Activated CD4-positive, alpha-beta memory T cell treated with anti-CD3 and anti-CD28 coated beads, Interleukin-2, amount 10 ng/mL, durations not matched to agents 7 days and 5 days (primary cell): ENCODE data around the gene CCNH. TPM values are rescaled to one million over a fixed set of nuclear protein-coding genes. Genes with fewer than 3 reads are reported as not detected.

ENCODE experiments used
- CTCF ChIA-PET: fragments of 350-600 bp; sonication (Branson Sonifier 250); formaldehyde crosslinking; loops from one replicate; lab custom pipeline; 2021; ENCODE audit warnings: antibody characterized with exemption, inconsistent platforms; lab: Charles Lee
- POLR2A ChIA-PET: fragments of 350-600 bp; sonication (Branson Sonifier 250); formaldehyde crosslinking; loops from one replicate; lab custom pipeline; 2021; ENCODE audit warnings: antibody characterized with exemption; lab: Charles Lee
- DNase-seq: peaks from one replicate; pipeline ENCODE4 v3.0.0-alpha.2; 2020
- H3K27ac Mint-ChIP-seq: one replicate; pipeline ENCODE4 v1.8.0; 2021; ENCODE audit warnings: mild to moderate bottlenecking, mixed read lengths
- H3K27me3 Mint-ChIP-seq: one replicate; pipeline ENCODE4 v1.8.0; 2021; ENCODE audit warnings: mixed read lengths
- H3K36me3 Mint-ChIP-seq: one replicate; pipeline ENCODE4 v1.8.0; 2021; ENCODE audit warnings: low read depth, mixed read lengths
- H3K4me1 Mint-ChIP-seq: one replicate; pipeline ENCODE4 v1.8.0; 2021; ENCODE audit warnings: mixed read lengths
- H3K4me3 Mint-ChIP-seq: one replicate; pipeline ENCODE4 v1.8.0; 2021; ENCODE audit warnings: mild to moderate bottlenecking, mixed read lengths
- H3K9me3 Mint-ChIP-seq: one replicate; pipeline ENCODE4 v1.8.0; 2021; ENCODE audit warnings: mixed read lengths
- total RNA-seq, 2 experiments: library from RNA; stranded (reverse); gene quantifications; one replicate each; pipeline ENCODE4 v1.2.3, GENCODE V29; 2021

Gene CCNH
- total RNA-seq, 2 experiments from 2014 or later, result 55.7 to 60.4 TPM

GRCh38 chr5:87400305-87400899 is 12.3 kb downstream of the CCNH start:
- peaks cover 28% of the 10 kb centered on the region for H3K4me1 Mint-ChIP-seq
- H3K27ac Mint-ChIP-seq, result no peak overlapping the region
- no peak for DNase-seq
- H3K9me3 Mint-ChIP-seq, result no peaks in the 10 kb centered on the region
- CTCF ChIA-PET, result interaction anchor here (0.6 to 3.9 kb wide), 21 partner anchors 8 to 522 kb away, joined by 3 to 23 read pairs (median 5); partner anchors contain the start of gene CCNH
- no peaks in the 10 kb centered on the region for H3K27me3 Mint-ChIP-seq
- POLR2A ChIA-PET, result interaction anchor here (1.5 to 1.6 kb wide), 2 partner anchors 12 to 132 kb away, joined by 5 to 9 read pairs; partner anchors contain the start of gene CCNH
- H3K4me3 Mint-ChIP-seq, result no peak overlapping the region
- H3K36me3 Mint-ChIP-seq, result peaks cover 60% of the 10 kb centered on the region

DNA sequence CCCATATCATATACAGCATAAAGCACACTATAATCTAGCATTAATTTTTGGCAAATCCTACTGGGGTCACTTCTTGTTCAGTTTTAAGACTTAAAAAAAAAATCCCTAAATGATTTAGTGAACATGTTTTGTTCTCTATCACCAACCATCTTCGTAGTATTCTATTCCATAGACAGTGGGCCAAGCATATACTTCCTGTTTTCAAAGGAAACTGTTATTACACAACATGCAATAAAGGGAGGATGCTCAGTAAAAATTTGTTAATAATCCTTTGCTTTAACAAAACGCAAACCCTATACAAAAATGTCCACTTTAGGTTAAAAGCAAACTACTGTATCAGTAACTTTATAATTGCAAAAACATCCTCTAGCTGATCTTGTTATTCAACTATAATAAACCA is 13.0 kb downstream of the CCNH start:
- Mint-ChIP-seq H3K9me3 (no peaks in the 10 kb centered on the region), H3K36me3 (peaks cover 63% of the 10 kb centered on the region), H3K27me3 (no peaks in the 10 kb centered on the region), H3K4me3 (no peak overlapping the region), H3K27ac (peak overlapping the region; percentile 8), H3K4me1 (peaks cover 26% of the 10 kb centered on the region)
- CTCF ChIA-PET, result interaction anchor here (0.6 to 3.9 kb wide), 21 partner anchors 9 to 522 kb away, joined by 3 to 23 read pairs (median 4); partner anchors contain the start of gene CCNH
- no peak for DNase-seq
- POLR2A ChIA-PET, result interaction anchor here (1.5 to 1.6 kb wide), 2 partner anchors 13 to 131 kb away, joined by 5 to 9 read pairs; partner anchors contain the start of gene CCNH

DNA sequence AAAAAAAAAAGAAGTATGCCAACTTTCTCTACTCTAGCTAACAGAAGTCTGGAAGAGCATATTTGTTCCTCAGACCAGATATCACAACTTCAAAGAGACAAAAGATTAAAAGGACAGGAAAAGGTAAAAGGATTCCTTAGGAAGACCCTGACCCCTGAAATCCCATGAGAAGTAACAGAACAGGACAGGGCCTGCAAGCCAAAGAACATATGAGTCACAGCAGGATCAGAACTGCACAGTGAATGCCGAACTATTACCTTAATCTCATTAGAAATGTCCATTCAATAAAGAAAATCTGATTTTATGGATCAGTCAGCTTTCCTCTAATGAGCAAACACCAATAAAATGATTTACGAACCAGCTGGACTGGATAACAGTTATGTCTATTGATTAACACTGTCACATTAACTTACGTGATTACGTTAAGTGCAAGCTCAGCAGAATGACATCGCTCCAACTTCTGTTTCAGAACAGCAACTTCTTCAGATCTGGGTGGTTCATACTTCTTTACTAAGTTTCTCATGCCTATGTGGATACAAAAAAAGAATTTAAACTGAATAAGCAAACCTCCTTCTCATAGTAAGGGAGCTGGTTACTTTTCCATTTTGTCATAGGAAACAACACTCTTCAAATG is 13.6 kb downstream of the CCNH start:
- ChIA-PET POLR2A (interaction anchor here (1.3 to 1.7 kb wide), 4 partner anchors 13 to 131 kb away, joined by 3 to 9 read pairs (median 4); partner anchors contain the start of genes CCNH and RASA1), CTCF (interaction anchor here (1.0 to 3.9 kb wide), 9 partner anchors 8 to 518 kb away, joined by 3 to 23 read pairs (median 8); partner anchors contain the start of gene CCNH)
- Mint-ChIP-seq H3K36me3 (peaks cover 63% of the 10 kb centered on the region), H3K9me3 (no peaks in the 10 kb centered on the region), H3K4me3 (no peak overlapping the region), H3K27me3 (no peaks in the 10 kb centered on the region), H3K4me1 (peaks cover 22% of the 10 kb centered on the region), H3K27ac (peak overlapping the region; percentile 49)
- DNase-seq, result no peak

DNA sequence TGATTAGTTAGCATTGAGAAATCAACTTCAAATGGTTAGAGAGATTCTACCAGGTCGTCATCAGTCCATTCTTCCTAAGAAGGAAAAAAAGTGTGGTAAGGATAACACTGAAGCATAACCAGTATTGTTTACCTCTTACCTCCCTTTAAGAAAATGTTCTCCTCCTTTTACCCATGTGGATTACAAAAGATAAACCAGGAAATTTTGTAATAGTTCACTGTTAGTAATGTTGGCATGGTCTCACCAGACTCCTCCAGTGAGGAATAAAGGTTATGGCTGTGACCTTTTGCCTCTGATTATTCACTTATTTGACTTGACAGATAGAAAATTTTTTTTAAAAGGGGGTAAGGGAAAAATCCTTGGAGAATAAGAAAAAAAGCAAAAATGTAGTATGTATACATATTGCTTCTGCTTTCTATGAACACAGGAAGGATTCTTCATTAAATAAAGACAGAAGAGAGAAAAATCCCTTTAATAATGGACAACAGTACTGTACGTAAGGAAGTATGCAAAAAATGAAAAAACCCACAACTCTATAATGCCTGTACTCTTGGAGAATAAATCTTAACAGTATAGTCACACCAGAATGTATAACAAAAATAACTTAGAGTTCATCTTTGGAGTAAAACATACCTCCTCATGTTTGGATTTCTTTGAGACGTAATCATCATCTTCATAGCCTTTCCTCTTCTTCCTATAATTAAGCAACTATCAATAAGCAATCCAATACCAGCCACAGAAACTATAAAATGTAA is 18.1 kb downstream of the CCNH start:
- no peak for DNase-seq
- Mint-ChIP-seq H3K36me3 (peaks cover 78% of the 10 kb centered on the region), H3K4me1 (peaks cover 29% of the 10 kb centered on the region), H3K27ac (no peak overlapping the region), H3K27me3 (no peaks in the 10 kb centered on the region), H3K9me3 (no peaks in the 10 kb centered on the region), H3K4me3 (no peak overlapping the region)
- POLR2A ChIA-PET, result interaction anchor here (1.8 kb wide), 1 partner anchor 18 kb away, joined by 12 read pairs; the partner anchor contains the start of gene CCNH
- CTCF ChIA-PET, result no interaction called here

DNA sequence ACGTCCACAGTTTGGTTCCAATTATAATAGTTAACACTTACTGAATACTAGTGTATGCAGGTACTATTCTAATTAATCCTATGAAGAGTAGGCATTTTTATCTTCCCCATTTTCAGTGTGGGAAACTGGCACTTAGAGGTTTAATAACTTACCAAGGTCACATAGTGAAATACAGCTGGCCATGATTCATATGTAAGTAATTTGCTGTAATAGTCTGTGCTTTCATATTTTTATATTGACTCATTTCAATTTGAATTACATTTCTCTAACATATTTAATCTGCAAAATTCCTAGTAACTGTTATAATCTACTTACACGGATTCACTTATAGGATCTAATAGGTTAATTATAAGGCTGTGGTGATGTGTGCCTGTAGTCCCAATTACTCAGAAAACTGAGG is 19.4 kb downstream of the CCNH start:
- Mint-ChIP-seq H3K4me1 (peaks cover 27% of the 10 kb centered on the region), H3K27me3 (no peaks in the 10 kb centered on the region), H3K9me3 (no peaks in the 10 kb centered on the region), H3K4me3 (no peak overlapping the region), H3K36me3 (peaks cover 78% of the 10 kb centered on the region), H3K27ac (no peak overlapping the region)
- POLR2A ChIA-PET, result interaction anchor here (0.6 kb wide), 1 partner anchor 71 kb away, joined by 3 read pairs; no protein-coding TSS in a partner anchor
- CTCF ChIA-PET, result interaction anchor here (0.6 kb wide), 1 partner anchor 125 kb away, joined by 3 read pairs; the partner anchor contains the start of gene RASA1
- DNase-seq, result no peak

DNA sequence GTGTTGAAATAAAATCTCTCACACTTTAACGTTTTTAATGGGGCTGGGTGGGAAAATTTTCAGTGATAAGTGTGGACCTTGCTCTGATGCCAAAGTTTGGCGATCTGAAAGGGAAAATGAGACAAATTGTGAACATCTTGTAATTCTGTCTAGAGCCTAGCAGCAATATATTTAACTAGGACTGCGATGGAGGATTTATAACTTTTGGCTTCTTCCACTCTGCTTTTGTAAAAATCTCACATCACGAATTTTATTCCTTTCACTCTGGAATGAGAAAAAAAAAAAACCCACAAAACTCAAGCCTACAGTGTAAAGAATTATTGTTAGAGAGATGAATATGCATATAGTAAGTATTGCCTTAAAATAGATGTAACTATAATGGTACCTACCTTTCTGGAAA is 19.9 kb downstream of the CCNH start:
- H3K27me3 Mint-ChIP-seq, result no peaks in the 10 kb centered on the region
- ChIA-PET CTCF (interaction anchor here (3.5 kb wide), 1 partner anchor 7 kb away, joined by 23 read pairs; no protein-coding TSS in a partner anchor), POLR2A (no interaction called here)
- H3K27ac Mint-ChIP-seq, result no peak overlapping the region
- H3K4me3 Mint-ChIP-seq, result no peak overlapping the region
- no peaks in the 10 kb centered on the region for H3K9me3 Mint-ChIP-seq
- peaks cover 27% of the 10 kb centered on the region for H3K4me1 Mint-ChIP-seq
- DNase-seq, result no peak
- H3K36me3 Mint-ChIP-seq, result peaks cover 78% of the 10 kb centered on the region

DNA sequence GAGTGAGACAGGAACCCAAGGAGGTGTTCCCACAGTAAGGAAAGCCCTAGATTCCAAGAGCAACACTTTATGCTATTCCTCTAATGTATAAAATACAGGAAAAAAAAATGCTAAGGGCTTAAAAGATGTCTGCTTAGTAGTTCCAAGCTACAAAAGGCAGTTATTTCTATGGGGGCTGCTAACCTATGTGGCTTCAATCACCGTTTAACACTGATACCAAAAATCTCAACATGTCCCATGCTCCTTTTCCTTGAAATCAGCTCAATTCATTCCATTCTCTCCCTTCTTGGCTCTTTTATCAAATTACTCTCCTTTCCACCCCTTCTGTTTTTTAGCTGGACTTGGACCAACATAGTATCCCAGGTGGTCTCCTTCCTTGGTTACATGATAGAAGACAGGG is 20.6 kb downstream of the CCNH start:
- Mint-ChIP-seq H3K27me3 (no peaks in the 10 kb centered on the region), H3K4me3 (no peak overlapping the region), H3K9me3 (no peaks in the 10 kb centered on the region), H3K27ac (peak overlapping the region; percentile 24), H3K36me3 (peaks cover 79% of the 10 kb centered on the region), H3K4me1 (peaks cover 25% of the 10 kb centered on the region)
- POLR2A ChIA-PET, result no interaction called here
- DNase-seq, result no peak
- CTCF ChIA-PET, result interaction anchor here (1.0 to 3.5 kb wide), 2 partner anchors 8 to 20 kb away, joined by 3 to 23 read pairs; no protein-coding TSS in a partner anchor

DNA sequence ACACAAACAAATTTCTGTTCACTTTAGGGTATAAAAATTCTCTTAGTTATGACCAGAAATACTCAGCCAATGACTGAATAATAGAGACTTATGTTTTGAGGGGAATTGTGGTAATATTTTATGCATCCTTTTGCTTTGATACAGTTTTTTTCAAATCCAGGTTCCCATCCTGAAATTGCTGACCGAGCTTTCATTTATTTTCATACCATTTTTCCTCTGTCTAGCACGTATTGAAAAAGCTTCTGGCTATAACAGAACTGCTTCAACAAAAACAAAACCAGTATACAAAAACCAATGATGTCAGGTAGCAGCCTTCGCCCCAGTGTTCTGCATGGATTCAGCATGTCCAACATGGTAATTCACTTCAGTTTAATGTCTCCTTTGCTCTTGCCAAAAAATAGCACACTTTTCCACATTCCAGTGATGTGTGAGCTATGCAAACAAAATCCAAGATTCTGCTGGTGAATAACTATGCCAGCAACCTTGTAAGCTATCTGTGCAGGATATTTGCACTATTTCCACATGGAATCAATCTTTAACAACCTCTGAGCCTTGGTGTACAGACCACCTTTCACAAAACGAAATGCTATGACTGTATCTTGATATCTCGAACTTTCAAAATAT is 22.0 kb downstream of the CCNH start:
- DNase-seq, result no peak
- Mint-ChIP-seq H3K4me3 (no peak overlapping the region), H3K4me1 (peaks cover 19% of the 10 kb centered on the region), H3K27me3 (no peaks in the 10 kb centered on the region), H3K9me3 (no peaks in the 10 kb centered on the region), H3K36me3 (peaks cover 79% of the 10 kb centered on the region), H3K27ac (no peak overlapping the region)
- ChIA-PET POLR2A (no interaction called here), CTCF (interaction anchor here (3.5 kb wide), 1 partner anchor 9 kb away, joined by 23 read pairs; no protein-coding TSS in a partner anchor)

GRCh38 chr5:87390075-87390474 is 22.7 kb downstream of the CCNH start:
- POLR2A ChIA-PET, result no interaction called here
- Mint-ChIP-seq H3K4me1 (peaks cover 19% of the 10 kb centered on the region), H3K9me3 (no peaks in the 10 kb centered on the region), H3K27ac (no peak overlapping the region), H3K36me3 (peaks cover 78% of the 10 kb centered on the region), H3K27me3 (no peaks in the 10 kb centered on the region), H3K4me3 (no peak overlapping the region)
- CTCF ChIA-PET, result interaction anchor here (3.5 kb wide), 1 partner anchor 10 kb away, joined by 23 read pairs; no protein-coding TSS in a partner anchor
- no peak for DNase-seq

DNA sequence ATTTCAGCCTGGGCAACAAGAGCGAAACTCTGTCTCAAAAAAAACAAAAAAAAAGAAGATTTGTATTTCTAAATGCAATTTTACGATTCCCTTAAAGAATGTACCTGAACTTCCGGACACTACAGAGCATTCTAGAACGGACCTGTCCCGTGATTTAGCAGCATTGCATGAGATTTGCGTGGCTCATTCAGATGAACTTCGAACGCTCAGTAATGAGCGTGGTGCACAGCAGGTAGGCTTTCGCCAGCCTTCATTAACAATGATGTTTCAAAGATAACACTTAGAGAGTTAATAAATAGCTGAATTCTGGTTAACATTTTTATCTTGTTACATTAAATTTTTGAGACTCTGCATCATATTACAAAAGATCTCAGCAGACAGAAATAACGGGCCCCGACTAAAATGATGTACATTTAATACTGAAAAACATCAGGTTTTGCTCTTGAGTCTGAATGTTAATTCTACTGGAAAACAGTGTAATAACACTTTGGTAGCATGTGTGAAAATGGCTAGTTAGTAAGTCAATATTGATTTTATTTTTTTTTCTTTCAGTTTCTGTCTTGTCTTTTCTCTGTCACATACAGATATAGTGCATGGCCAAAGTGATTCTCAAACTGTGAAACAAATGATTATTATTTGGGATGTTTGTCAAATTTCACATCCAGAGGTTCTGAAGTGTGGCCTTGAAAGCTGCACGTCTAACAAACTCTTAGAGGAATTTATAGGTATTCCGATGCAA is 23.3 kb downstream of the CCNH start:
- H3K9me3 Mint-ChIP-seq, result no peaks in the 10 kb centered on the region
- no peak overlapping the region for H3K4me3 Mint-ChIP-seq
- peaks cover 72% of the 10 kb centered on the region for H3K36me3 Mint-ChIP-seq
- H3K4me1 Mint-ChIP-seq, result peaks cover 19% of the 10 kb centered on the region
- no peak overlapping the region for H3K27ac Mint-ChIP-seq
- ChIA-PET CTCF (interaction anchor here (3.5 kb wide), 1 partner anchor 10 kb away, joined by 23 read pairs; no protein-coding TSS in a partner anchor), POLR2A (interaction anchor here (1.1 kb wide), 1 partner anchor 9 kb away, joined by 3 read pairs; no protein-coding TSS in a partner anchor)
- no peak for DNase-seq
- H3K27me3 Mint-ChIP-seq, result no peaks in the 10 kb centered on the region

DNA sequence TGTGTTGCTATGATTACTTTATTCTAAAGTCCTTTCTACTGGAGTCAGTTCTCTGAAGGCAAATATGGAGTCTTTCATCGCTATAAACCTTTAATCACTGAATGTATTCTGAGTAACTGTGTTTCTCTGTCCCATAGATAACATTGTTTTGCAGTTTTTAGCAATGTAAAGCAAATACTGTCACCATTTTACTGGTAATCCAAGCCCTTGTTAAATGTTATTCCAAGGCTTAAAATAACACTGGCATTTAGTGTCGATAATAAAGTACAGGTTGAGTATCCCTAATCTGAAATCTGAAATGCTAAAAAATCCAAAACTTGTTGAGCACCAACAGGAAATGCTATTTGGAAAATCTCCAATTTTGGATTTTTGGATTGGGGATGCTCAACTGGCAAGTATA is 24.6 kb downstream of the CCNH start:
- H3K27ac Mint-ChIP-seq, result no peak overlapping the region
- no peaks in the 10 kb centered on the region for H3K27me3 Mint-ChIP-seq
- H3K9me3 Mint-ChIP-seq, result no peaks in the 10 kb centered on the region
- no peak for DNase-seq
- ChIA-PET POLR2A (interaction anchor here (1.1 kb wide), 1 partner anchor 8 kb away, joined by 3 read pairs; no protein-coding TSS in a partner anchor), CTCF (no interaction called here)
- H3K36me3 Mint-ChIP-seq, result peaks cover 69% of the 10 kb centered on the region
- H3K4me1 Mint-ChIP-seq, result peaks cover 19% of the 10 kb centered on the region
- no peak overlapping the region for H3K4me3 Mint-ChIP-seq
